GM21515 (cell line): ENCODE measurements around the gene THUMPD2.
"Not testable (repeated sequence)": the region's sequence is repeated elsewhere in the genome, so short reads cannot be mapped to it uniquely, and the experiment has no call there.

Source experiments
- ATAC-seq: cut with Tn5 transposase; IDR thresholded peaks from one replicate; pipeline ENCODE4 v1.9.1; 2021; ENCODE audit not compliant: unreplicated experiment

Gene THUMPD2

GRCh38 chr2:39778775-39779340, at the start of gene THUMPD2:
THUMPD2 (minus strand) TSS chr2:39779258; CDS start chr2:39779239, 19 bp downstream.
- ATAC-seq: peak; percentile 89

- ATAC-seq: no peak
These were observed 42.8 kb upstream of the THUMPD2 start for GRCh38 chr2:39821871-39822270.

GRCh38 chr2:39816845-39817244, 37.8 kb upstream of the THUMPD2 start:
- ATAC-seq: no peak

GRCh38 chr2:39816428-39816827, 37.4 kb upstream of the THUMPD2 start:
- ATAC-seq: no peak

GRCh38 chr2:39805936-39806608, 27.0 kb upstream of the THUMPD2 start:
- ATAC-seq: no peak

GRCh38 chr2:39803839-39804238, 24.8 kb upstream of the THUMPD2 start:
- no peak for ATAC-seq

- ATAC-seq: no peak
These were observed 21.7 kb upstream of the THUMPD2 start for GRCh38 chr2:39800752-39801151.

- no peak for ATAC-seq
These were observed 17.1 kb upstream of the THUMPD2 start for GRCh38 chr2:39796134-39796533.

GRCh38 chr2:39790216-39790818, 11.3 kb upstream of the THUMPD2 start:
- not testable (repeated sequence) for ATAC-seq

- ATAC-seq: no peak
These were observed 8.9 kb upstream of the THUMPD2 start for GRCh38 chr2:39787950-39788349.

- no peak for ATAC-seq
These were observed 7.9 kb upstream of the THUMPD2 start for GRCh38 chr2:39786761-39787522.

GRCh38 chr2:39782591-39782990, 3.5 kb upstream of the THUMPD2 start:
- ATAC-seq: no peak

- ATAC-seq: no peak
These were observed 2.6 kb upstream of the THUMPD2 start for GRCh38 chr2:39781697-39782096.

GRCh38 chr2:39780825-39781600, 2.0 kb upstream of the THUMPD2 start:
- no peak for ATAC-seq

- ATAC-seq: no peak
These were observed 869 bp upstream of the THUMPD2 start for GRCh38 chr2:39779927-39780326.

- ATAC-seq: no peak
These were observed 338 bp upstream of the THUMPD2 start for GRCh38 chr2:39779341-39779851.

GRCh38 chr2:39778233-39778632, 825 bp downstream of the THUMPD2 start:
- ATAC-seq: no peak

GRCh38 chr2:39772812-39773152, 6.3 kb downstream of the THUMPD2 start:
- ATAC-seq: no peak

GRCh38 chr2:39772086-39772811, 6.8 kb downstream of the THUMPD2 start:
- ATAC-seq: no peak

GRCh38 chr2:39762448-39762847, 16.6 kb downstream of the THUMPD2 start:
- no peak for ATAC-seq
